ENCODE data around the gene FAM163B.

GRCh38 chr9:133581513-133582343 lies 27.5 kb downstream of the FAM163B start:
- TF ChIP-seq, protein P1, sequence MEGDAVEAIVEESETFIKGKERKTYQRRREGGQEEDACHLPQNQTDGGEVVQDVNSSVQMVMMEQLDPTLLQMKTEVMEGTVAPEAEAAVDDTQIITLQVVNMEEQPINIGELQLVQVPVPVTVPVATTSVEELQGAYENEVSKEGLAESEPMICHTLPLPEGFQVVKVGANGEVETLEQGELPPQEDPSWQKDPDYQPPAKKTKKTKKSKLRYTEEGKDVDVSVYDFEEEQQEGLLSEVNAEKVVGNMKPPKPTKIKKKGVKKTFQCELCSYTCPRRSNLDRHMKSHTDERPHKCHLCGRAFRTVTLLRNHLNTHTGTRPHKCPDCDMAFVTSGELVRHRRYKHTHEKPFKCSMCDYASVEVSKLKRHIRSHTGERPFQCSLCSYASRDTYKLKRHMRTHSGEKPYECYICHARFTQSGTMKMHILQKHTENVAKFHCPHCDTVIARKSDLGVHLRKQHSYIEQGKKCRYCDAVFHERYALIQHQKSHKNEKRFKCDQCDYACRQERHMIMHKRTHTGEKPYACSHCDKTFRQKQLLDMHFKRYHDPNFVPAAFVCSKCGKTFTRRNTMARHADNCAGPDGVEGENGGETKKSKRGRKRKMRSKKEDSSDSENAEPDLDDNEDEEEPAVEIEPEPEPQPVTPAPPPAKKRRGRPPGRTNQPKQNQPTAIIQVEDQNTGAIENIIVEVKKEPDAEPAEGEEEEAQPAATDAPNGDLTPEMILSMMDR (IDR thresholded peaks at IDR 0.05), result no peak
- no peak for TF ChIP-seq POLR2A (IDR thresholded peaks at IDR 0.05)

All from thyroid gland (tissue), 4 donors.